Activated effector memory CD4-positive, alpha-beta T cell treated with Interleukin-2 at 50 U/mL for 16 hours (primary cell): ENCODE data around the gene PDE4B.
"Not testable (repeated sequence)": the region's sequence is repeated elsewhere in the genome, so short reads cannot be mapped to it uniquely, and the experiment has no call there.

Experiments used
- DNase-seq: peaks from one replicate; pipeline ENCODE4 v3.0.0-alpha.2; 2020

PDE4B gene

DNA sequence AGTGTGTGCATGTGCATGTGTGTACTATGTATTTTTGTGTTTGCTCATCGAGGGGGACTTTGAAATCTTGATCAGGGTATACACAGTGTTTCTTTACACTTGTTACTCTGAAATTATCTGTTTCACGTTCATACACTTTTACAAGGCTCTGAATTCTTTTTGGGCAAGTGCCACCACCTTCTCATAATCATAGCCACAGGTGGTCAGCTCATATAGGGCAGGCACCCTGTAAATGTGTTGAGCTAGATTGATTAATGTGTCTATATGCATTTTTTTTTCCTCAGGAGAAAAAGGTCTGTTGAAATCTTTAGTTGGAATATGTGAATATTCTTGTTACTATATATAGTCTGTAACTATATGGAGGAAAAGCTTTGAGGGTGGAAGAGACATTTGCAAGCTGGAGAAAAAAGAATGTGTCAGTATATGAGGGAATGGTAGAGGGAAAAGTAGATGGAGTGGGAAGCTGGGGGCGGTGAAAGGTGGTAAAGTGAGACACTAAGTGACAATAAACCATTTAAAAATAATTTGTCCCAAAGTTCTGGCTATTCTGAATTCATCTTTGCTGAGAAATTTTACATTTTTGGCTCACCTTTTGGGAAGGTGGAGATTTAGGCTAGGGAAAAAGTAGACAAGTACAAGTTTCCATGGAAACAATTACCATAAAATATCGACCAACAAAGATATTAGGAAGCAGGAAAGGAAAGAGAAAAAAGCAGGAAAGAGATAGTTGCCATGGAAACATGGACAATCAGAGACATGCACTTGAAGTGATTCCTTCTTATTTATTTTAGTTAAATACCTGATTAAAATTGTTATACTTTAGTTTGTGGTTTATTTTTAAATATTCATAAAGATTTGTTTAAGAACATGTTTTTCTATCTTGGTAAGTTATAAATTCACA is 277.5 kb downstream of the PDE4B start:
- DNase-seq = no peak

DNA sequence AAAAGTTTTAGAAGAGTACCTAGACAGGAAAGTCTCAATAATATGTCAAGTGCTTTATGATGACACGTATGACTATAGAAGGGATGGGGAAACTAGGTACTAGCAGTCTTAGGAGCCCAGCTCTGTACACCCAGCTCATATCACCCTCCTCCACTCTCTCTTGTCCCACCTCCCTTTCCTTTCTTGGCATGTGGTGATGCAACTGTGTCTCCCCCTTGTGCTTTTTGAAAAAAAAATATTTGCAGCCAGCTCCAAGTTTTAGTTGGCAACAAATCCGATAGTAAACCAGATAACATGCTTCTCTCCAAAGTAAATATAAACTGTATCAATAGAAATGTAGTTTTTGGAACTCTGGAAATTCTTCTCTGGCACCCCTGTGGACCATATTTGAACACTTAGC is 280.7 kb downstream of the PDE4B start:
- DNase-seq = no peak

DNA sequence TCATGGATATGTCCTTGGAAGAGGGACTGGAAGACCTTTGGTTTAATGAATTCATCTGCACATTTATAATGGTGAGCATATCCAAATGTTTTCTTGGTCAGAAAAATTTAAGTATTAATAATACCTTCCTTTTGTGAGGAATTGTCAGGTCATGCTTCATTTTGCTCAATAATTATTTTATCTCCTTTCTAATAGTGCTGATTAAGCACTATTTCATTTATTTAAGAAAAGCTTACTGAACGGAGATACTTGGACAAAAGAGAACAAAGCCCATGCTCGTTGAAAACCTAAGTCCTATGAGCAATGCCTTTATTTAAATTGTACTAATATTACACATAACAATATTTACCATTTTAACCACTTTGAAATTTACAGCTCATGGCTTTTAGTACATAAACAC is 281.5 kb downstream of the PDE4B start:
- DNase-seq = no peak

DNA sequence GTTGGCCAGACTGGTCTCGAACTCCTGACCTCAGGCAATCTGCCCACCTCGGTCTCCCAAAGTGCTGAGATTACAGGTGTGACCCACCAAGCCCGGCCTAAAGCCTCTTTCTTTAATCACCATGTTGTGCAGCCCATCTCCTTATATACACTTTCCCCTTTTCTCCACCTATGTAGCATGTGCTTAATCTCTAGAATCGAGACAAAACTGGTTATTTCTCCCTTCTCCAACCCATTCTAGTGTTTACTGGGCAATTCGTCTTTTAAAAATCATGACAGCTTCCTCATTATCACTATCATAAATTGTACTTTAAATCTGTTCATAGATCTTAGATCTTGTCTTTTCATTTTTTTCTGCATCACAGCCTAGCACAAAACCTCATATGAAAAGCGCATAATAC is 285.7 kb downstream of the PDE4B start:
- DNase-seq = no peak

DNA sequence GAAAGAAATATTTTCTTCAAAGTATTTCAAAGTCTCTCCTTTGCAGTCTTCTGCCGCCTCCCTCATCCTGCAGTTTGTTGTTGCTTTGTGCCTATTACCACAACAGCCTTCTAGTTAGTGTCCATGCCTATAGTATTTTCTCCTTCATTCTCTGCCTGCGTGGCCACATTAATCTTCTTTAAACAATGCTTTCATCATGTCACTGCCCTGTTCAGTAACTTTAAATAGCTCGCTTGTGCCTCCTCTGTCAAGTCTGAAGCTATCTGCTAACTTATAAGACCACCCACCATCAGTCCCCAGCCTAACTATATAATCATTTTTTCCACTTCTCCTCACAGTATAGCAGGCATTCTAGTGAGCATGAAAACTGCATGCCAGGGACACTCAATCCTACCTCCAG is 290.3 kb downstream of the PDE4B start:
- DNase-seq = no peak

DNA sequence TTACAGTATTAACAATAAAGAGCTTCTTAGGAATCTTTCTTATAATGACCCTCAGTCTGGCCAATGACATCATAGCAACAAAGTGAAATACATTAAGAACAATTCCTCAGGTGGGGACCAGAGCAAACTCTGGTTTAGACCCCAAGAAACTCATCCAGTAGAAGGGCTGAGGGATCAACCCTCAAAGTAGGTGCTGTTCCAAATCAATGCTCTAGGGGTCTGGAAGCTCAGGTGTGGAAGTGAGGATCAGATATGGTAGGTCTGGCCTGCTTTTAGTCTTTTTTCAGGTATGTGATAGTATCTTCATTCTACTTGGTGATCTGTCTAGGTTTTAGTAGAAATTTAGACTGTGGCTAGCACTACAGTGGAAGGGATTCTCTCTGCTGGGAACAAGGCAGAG is 291.7 kb downstream of the PDE4B start:
- no peak for DNase-seq

DNA sequence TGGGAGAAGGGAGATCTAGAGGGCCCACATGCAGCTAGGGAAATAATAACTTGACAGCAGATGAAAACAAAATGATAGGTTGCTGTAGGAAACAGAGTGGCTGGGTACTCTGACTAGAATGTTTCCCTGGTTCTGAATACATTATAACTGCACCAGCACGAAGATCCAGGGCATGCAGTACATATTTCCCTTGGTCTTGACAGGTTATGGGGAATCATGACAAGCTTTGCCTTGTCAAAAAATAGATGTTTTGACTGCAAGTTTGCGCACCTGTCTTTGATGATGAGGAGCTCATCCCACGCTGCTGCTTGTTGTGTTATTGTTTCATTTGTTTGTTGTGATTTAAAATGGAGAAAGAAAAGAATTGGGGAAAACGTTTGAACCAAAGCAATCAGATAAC is 292.9 kb downstream of the PDE4B start:
- no peak for DNase-seq

DNA sequence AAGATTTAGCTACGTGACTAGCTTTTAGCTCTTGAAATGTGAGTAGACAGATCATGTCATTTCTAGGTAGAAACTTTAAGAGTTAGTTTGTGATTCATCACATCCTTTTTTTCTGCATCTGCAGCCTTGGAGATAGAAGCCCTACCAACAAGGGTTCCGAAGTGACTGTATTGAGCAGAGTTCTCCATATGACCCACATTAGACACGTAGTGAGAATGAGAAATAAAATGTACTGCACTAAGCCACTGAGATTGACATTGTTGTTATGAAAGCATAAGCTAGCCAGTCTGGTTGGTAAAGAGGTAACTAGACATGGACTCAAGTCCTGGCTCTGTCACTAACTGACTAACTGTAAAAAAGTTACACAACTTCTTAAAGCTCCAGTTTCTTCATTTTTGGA is 296.1 kb downstream of the PDE4B start:
- DNase-seq = no peak

DNA sequence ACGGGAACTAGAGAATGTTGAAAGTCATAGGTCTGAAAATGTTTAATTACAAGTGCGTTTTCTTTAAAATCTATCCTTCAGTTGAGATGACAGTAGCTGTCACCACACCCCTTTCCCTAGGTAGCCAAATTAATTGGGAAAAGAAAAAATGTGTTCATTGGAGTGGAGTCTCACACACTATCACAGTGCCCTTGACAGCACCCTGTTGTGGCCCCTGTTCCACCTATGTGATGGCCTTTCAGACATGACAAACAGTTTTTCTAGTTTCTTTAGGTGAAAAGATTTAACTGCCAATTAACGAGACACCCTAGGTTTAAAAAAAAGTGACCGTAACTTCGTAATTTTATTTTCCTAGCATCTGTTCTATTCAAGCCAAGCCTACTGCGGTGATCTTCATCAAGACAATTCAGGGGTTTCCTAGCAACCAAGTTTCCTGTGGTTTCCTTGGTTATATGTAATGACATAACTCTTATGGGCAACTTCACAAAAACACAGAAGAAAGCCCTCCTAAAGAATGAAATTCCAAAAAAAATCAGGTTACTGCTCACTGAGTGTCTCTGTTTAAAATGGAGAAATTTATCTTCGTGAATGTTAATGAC is 298.3 kb downstream of the PDE4B start:
- DNase-seq = no peak

DNA sequence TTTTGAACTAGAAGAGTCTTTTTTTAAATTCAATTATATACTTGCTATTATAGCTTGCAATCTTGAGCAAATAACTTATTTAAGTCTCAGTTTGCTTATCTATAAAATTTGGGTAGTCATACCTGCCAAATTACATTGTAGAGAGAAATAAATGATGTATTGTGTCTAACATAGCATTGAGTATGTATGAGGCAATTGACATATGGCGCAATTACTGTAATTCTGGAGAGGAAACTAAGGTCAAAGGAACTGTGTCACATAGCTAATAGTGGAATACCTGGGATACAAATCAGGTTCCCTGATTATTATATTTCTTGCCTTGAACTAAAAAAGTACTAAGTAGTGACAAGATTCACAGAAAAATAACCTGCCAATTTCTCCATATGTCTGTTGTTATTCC is 302.5 kb downstream of the PDE4B start:
- no peak for DNase-seq

DNA sequence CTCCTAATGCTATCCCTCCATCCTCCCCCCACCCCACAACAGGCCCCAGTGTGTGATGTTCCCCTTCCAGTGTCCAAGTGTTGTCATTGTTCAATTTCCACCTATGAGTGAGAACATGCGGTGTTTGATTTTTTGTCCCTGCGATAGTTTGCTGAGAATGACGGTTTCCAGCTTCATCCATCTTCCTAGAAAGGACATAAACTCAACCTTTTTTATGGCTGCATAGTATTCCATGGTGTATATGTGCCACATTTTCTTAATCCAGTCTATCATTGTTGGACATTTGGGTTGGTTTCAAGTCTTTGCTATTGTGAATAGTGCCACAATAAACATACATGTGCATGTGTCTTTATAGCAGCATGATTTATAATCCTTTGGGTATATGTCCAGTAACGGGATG is 308.3 kb downstream of the PDE4B start:
- not testable (repeated sequence) for DNase-seq

DNA sequence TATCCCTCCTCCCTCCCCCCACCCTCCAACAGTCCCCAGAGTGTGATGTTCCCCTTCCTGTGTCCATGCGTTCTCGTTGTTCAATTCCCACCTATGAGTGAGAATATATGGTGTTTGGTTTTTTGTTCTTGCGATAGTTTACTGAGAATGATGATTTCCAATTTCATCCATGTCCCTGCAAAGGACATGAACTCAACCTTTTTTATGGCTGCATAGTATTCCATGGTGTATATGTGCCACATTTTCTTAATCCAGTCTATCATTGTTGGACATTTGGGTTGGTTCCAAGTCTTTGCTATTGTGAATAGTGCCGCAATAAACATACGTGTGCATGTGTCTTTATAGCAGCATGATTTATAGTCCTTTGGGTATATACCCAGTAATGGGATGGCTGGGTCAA is 311.4 kb downstream of the PDE4B start:
- DNase-seq = not testable (repeated sequence)

DNA sequence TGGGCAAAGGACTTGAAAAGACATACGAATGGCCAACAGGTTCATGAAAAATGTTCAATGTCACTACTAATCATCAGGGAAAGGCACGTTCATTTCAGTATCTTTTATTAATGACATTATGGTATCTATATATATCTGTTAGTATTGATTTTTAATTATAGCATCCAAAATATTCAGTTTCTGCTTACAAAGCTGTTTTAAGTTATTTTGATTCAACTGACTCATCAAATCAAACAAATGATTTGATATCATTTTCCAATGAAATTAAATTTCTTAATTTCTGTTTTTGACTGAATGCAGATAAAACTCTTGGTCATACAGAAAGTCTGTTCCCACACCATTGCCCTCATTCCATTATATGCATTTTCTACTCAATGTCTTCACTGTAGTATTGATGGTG is 315.9 kb downstream of the PDE4B start:
- DNase-seq = no peak

DNA sequence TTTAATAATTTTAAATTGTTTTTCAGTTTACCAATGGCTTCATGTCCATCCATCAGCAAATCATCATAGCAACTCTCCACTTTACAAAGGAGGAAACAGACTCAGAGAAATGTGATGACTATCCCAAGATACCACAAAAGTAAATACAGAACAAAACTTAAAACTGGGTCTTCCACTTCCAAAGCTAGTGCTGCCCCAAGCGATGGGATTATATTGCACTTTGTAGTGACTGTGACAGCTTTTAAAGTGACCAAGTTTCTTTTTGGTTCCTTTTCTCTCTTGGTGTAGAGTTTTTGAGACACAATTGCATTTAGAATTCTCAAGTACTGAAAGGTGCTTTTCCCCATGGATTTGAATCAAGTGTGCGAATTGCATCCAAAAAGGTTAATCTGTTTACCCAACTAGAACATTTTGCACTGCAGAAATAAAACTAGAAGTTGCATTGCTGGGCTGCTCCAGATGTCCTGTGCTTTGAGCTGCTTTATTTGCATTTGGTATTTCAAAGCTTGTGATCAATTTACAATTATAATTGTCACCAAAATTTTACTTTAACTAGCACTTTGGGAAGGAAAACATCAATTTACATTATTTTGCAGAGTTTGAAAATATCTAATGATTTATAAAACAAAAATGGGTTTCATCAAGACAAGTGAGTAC is 320.2 kb downstream of the PDE4B start:
- DNase-seq = no peak

DNA sequence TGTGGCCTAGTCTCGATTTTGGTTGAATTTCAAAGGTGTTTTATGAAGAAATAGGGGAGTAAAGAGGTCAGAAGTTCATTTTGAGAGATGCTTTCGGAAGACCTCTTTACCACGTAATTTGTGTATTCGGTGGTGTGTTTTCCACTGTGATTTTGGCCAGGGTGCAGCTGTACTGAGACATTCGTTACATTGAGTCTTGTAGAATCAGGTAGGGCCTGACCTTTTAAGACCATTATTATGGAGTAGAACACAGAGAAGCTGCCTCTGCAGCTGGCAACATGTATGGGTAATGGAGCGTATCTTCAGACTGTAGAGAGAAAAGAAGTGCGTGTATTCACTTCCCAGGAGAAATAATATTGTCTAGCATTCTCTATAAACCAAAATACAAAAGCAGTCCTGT is 326.5 kb downstream of the PDE4B start:
- no peak for DNase-seq

DNA sequence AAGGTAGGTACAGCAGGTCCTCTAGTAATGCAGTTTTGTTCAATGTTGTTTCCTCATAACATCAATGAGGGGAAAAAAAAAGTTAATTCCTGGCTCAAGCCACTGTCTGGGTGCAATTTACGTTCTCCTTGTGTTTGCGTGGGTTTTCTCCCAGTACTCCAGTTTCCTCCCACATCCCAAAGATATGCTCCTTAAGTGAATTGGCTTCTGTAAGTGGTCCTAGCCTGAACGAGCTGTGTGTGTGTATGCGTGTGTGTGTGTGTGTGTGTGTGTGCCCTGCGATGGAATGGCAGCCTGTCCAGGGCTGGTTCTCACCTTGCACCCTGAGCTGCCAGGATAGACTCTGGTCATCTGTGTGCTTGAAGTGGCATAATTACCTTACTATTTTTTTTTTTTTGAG is 332.0 kb downstream of the PDE4B start:
- DNase-seq = no peak

DNA sequence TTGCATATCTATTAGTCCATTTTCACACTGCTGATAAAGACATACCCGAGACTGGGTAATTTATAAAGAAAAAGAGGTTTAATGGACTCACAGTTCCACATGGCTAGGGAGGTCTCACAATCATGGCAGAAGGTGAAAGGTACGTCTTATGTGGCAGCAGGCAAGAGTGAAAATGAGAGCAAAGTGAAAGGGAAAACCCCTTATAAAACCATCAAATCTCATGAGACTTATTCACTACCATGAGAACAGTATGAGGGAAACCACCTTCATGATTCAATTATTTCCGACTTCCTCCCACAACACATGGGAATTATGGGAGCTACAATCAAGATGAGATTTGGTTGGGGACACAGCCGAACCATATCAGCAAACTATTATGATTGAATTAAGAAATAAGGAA is 335.9 kb downstream of the PDE4B start:
- not testable (repeated sequence) for DNase-seq

DNA sequence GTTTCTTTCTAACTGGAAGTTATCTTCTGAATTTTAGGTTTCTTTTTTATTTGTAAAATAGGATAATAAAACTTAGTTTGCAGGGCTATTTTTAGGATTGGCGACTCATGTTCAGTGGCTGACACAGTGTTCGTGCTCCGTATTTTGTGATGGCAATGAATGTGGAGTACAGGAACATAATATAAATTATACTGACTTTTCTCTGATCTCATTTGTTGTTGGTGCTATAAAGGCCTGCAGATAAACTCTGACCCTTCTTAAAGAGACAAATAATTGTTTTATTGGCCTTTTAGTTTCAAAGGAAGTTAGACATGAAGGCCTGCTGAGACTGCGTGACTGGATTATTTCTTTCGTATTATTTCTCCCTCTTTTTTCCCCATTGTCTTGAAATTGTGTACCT is 339.6 kb downstream of the PDE4B start:
- DNase-seq = no peak

DNA sequence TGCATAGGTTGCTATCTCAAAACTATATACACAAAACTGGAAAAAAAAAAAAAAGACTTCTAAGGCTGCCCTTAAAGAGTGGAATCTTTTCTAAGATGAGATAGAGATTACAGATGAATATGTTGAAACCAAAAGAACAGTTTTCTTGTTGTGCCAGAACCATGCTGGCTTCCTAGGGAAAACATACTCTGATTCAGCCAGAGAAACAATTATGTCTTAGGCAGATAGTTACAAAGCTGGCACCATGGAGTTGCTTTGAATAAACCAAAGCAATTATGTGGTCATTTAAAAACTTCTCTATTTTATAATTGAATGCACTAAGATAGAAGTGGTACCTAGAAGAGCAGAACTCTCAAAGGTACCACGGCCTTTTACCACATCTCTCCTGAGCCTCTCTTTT is 341.3 kb downstream of the PDE4B start:
- no peak for DNase-seq

DNA sequence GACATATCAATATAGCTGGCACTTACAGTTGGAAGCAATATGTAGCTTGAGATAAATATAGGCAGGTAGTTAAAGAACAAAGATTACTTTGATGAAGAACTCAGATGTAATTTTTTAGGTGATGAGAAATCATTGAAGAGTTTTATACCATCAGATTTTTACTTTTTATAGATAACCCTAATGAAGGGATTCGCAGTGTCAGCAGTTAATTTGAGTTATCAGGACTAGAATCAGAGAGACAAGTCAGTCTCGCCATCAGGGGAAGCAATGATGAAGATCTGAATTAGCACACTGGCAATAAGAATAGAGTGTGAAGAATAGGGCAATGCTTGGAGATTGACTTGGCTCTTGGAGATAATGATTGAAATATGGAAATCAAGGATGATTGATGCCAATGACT is 342.5 kb downstream of the PDE4B start:
- DNase-seq = no peak

DNA sequence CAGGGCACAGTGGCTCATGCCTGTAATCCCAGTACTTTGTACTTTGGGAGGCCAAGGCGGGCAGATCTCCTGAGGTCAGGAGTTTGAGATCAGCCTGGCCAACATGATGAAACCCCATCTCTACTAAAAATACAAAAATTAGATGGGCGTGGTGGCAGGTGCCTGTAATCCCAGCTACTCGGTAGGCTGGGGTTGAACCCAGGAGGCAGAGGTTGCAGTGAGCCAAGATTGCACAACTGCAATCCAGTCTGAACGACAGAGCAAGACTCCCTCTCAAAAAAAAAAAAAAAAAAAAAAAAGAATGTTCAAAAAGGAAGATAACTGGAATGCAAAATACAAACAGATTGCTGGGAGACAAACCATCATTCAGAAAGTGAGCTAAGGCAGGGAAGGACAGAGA is 343.7 kb downstream of the PDE4B start:
- not testable (repeated sequence) for DNase-seq

DNA sequence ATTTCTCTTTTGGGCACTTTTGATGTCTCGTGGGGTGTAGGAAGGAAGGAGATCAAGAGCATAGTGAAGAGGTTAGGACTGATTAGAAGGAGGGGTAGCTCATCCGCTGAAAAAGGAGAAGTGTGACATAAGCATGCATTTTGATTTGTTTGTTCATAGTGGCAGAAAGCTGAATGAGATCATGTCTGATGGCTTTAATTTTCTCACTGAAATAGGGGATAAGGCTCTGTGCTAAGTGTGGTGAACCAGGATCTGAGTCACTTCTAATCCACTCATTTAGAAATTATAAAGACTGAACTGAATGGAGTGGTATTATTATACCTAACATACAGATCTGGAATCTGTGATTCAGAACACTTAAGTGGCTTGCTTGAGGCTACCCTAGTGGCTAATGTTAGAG is 344.5 kb downstream of the PDE4B start:
- DNase-seq = no peak

DNA sequence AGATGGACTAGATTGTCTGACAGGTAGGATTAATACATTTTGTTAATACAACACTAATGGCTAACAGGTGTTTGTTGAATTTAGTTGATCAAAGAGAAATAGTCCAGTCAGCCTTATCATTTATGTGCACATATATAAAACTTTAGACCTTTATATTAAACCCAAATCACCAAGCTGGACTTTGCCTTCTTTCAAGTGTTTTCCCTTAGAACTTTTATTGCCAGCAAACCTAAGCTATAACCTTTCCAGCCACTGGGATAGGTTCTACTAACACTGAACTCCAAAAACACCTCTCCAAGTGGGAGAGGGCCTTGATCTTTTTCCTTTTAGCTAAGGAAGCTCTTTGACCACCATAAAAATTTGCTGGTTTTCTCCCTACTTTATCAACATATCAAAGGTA is 345.9 kb downstream of the PDE4B start:
- DNase-seq = no peak

DNA sequence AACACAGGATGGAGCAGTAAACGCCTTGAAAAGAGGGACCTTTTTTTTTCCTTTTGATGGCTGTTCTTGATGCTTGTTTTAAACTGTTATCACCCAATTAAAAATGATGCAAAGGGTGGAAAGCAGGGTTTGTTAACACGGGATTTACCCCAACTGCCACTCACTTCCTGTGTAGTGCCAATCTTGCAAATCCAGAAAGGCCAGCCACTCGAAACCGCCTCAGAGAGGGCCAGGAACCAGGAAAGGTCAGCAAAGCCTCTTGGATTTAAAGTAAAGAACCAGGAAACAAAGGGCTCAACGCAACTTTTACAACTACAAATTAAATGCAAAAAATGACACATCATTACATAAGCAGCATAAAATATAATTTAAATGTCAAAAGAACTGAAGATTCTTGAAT is 347.4 kb downstream of the PDE4B start:
- DNase-seq = no peak
